ENCODE data around the gene HPDL. TPM values are rescaled to one million over a fixed set of nuclear protein-coding genes. Genes with fewer than 3 reads are reported as not detected.

HPDL gene
- total RNA-seq, 2 donors from 2014 or later = not detected

DNA sequence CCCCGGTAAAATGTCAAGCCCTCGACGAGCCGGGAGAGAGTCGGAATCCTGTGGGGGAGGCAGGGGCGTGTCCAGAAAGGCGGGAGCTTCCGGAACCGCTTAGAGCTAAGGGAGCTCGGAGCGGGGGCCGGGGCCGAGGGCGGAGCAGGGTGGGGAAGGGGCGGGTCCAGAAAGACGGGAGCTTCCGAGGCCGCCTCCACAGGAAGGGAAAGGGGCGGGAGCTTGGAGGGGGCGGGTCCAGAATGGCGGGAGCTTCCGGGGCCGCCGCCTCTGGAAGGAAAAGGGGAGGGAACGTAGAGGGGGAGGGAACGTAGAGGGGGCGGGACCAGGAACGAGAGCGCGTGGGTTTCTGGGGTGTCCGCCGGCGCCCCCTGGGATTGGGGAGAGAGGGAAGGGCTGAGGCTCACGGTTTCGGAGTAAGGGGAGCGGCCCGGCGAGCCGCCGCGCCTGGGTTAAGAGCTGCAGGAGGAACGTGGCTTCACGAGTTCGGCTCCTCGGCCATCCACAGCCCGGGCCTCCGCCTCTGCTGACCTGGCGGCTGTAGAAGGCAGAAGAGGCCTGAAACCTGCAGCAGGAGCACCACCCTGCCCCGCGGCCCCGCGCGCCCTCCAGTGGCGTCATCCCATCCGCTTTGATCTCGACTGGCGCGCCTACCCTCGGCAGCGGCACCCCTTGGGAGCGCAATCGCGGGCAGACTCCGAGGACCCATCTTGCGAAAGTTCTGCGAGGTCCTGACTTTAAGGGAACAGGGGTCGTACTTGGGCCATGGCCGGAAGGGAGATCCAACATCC is 23.0 kb upstream of the HPDL start:
- H3K9me3 ChIP-seq = no peaks in the 10 kb centered on the region
- H3K27ac ChIP-seq = peak overlapping the region; percentile 84 to 86

DNA sequence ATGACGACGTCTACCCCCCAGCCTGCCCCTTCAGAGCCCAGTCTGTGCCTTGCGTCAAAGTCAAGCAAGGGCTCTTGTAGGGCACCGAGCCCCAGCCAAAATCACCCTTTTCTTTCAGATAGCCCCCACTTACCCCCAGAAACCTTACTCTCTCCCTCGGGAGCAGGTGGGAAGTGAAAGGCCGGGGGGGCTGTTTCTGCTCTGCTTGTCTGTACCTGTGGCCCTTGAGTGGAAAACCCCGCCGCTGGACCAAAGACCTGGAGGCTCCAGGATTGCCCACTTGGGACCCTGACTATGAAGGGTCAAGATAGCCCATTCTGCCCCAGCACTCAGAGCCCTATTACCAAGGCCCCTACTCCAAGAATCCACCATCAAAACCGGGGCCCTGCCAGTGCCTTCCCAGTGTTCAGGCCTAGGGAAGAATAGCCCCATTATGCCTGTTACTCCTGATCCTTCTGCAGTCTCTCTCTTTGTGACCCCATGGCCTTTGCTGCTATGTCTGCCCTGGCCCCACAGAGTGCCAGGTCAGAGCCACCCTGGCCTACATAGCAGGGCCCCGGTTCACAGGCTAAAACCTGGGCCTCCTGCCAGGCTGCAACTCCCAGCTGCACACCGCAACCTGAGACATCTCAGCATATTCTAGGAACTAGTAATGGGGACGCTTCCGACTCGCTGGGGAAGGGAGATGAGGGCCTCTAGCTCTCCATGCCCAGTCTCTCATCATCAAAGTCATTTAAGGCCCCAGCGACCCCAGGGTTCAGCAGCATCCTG is 22.2 kb upstream of the HPDL start:
- Histone ChIP-seq H3K9me3 (no peaks in the 10 kb centered on the region), H3K4me3 (peak overlapping the region; percentile 78), H3K4me1 (ENCODE audit: control insufficient read depth in 1 of 2, low read depth in 2 of 2) (peaks cover 5 to 9% of the 10 kb centered on the region in 2 donors), H3K27ac (peak overlapping the region; percentile 81 to 84), H3K27me3 (replicated peaks; ENCODE audit: insufficient read depth) (no peaks in the 10 kb centered on the region), H3K36me3 (no peaks in the 10 kb centered on the region)
- DNase-seq (ENCODE audit: low spot score) = no peak
- TF ChIP-seq, protein P1, sequence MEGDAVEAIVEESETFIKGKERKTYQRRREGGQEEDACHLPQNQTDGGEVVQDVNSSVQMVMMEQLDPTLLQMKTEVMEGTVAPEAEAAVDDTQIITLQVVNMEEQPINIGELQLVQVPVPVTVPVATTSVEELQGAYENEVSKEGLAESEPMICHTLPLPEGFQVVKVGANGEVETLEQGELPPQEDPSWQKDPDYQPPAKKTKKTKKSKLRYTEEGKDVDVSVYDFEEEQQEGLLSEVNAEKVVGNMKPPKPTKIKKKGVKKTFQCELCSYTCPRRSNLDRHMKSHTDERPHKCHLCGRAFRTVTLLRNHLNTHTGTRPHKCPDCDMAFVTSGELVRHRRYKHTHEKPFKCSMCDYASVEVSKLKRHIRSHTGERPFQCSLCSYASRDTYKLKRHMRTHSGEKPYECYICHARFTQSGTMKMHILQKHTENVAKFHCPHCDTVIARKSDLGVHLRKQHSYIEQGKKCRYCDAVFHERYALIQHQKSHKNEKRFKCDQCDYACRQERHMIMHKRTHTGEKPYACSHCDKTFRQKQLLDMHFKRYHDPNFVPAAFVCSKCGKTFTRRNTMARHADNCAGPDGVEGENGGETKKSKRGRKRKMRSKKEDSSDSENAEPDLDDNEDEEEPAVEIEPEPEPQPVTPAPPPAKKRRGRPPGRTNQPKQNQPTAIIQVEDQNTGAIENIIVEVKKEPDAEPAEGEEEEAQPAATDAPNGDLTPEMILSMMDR (IDR thresholded peaks at IDR 0.05) = no peak
- no peak for ATAC-seq (ENCODE audit: insufficient number of reproducible peaks, low FRiP score, low read depth)

More for the DNA sequence above, 23.0 kb upstream of the HPDL start:
- DNase-seq (ENCODE audit: low spot score) (peak; percentile 92), ATAC-seq (ENCODE audit: insufficient number of reproducible peaks, low FRiP score, low read depth) (peak; percentile 93)
- Histone ChIP-seq H3K4me3 (peak overlapping the region; percentile 78), H3K27me3 (replicated peaks; ENCODE audit: insufficient read depth) (no peaks in the 10 kb centered on the region), H3K36me3 (no peaks in the 10 kb centered on the region), H3K4me1 (ENCODE audit: control insufficient read depth in 1 of 2, low read depth in 2 of 2) (peaks cover 5 to 9% of the 10 kb centered on the region in 2 donors)
- TF ChIP-seq, protein P1 (IDR thresholded peaks at IDR 0.05) = peak; percentile 57

DNA sequence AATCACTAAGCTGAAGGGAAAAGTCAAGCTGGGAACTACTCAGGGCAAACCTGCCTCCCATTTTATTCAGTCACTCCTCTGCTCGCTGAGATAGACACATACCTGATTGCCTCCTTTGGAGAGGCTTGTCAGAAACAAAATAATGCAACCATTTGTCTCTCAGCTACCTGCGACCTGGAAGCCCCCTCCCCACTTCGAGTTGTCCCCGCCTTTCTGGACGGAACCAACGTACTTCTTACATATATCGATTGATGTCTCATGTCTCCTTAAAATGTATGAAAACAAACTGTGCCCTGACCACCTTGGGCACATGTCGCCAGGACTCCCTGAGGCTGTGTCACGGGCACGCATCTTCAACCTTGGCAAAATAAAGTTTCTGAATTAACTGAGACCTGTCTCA is 21.5 kb upstream of the HPDL start:
- TF ChIP-seq, protein P1 (IDR thresholded peaks at IDR 0.05) = no peak
- no peaks in the 10 kb centered on the region for H3K9me3 ChIP-seq
- ATAC-seq (ENCODE audit: insufficient number of reproducible peaks, low FRiP score, low read depth) (no peak), DNase-seq (ENCODE audit: low spot score) (no peak)
- no peaks in the 10 kb centered on the region for H3K36me3 ChIP-seq
- no peak overlapping the region for H3K4me3 ChIP-seq
- no peak overlapping the region for H3K27ac ChIP-seq
- peaks cover 5 to 9% of the 10 kb centered on the region in 2 donors for H3K4me1 ChIP-seq (ENCODE audit: control insufficient read depth in 1 of 2, low read depth in 2 of 2)
- no peaks in the 10 kb centered on the region for H3K27me3 ChIP-seq (replicated peaks; ENCODE audit: insufficient read depth)

DNA sequence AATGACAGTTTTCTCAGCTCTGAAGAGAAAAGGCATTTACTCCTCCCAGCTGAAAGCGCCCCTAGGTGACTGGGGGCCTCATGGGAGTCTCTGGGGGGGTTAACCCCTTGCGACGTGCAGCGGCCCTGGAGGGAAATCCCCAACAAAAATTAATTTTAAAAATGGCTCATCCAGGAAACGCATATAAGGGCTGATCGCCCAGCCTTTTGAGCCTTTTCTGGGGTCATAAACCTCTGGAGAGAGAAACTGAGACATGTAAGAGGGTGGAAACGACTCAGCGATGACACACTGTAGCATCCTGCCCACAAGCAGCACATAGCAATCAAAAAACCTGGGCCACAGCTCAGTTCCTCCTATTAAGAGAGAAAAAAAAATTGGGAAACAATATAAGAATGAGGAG is 20.4 kb upstream of the HPDL start:
- Histone ChIP-seq H3K27me3 (replicated peaks; ENCODE audit: insufficient read depth) (no peaks in the 10 kb centered on the region), H3K4me3 (no peak overlapping the region), H3K9me3 (no peaks in the 10 kb centered on the region), H3K27ac (no peak overlapping the region), H3K4me1 (ENCODE audit: control insufficient read depth in 1 of 2, low read depth in 2 of 2) (peaks cover 5 to 9% of the 10 kb centered on the region in 2 donors), H3K36me3 (no peaks in the 10 kb centered on the region)
- DNase-seq (ENCODE audit: low spot score) = no peak
- TF ChIP-seq, protein P1 (IDR thresholded peaks at IDR 0.05) = no peak
- ATAC-seq (ENCODE audit: insufficient number of reproducible peaks, low FRiP score, low read depth) = no peak

DNA sequence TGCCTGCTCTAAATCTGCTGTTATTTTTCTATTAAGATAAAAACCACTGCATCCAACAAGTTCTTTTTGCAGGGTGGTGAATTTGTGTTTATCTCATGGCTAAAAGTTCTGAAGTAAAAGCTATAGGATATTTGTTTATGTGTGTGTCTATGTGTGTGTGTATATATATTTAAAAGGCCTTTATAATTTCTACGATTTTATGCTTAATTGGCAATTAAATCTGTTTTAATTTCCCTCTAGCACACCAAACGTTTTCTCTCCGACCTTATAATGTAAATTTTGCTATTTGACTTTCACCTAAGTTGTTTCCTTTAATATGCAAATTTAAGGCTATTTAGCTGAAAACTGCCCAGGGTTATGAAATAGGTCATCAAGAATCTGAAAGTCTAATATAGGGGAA is 19.8 kb upstream of the HPDL start:
- H3K27ac ChIP-seq = no peak overlapping the region
- H3K4me1 ChIP-seq (ENCODE audit: control insufficient read depth in 1 of 2, low read depth in 2 of 2) = peaks cover 5 to 9% of the 10 kb centered on the region in 2 donors
- DNase-seq (ENCODE audit: low spot score) (no peak), ATAC-seq (ENCODE audit: insufficient number of reproducible peaks, low FRiP score, low read depth) (no peak)
- H3K36me3 ChIP-seq = no peaks in the 10 kb centered on the region
- TF ChIP-seq, protein P1 (IDR thresholded peaks at IDR 0.05) = no peak
- H3K9me3 ChIP-seq = no peaks in the 10 kb centered on the region
- H3K27me3 ChIP-seq (replicated peaks; ENCODE audit: insufficient read depth) = no peaks in the 10 kb centered on the region
- no peak overlapping the region for H3K4me3 ChIP-seq
